Loucy (cell line): Measurements from ENCODE around the gene SYMPK.

Source experiments
- H2AFZ ChIP-seq: fragments of 200-600 bp; sonication (generic); 2 replicates; pipeline ENCODE4 v1.6.0; 2016; ENCODE audit warnings: antibody characterized with exemption, mild to moderate bottlenecking, low read length, moderate library complexity
- H3F3A ChIP-seq: fragments of 200-600 bp; 2 replicates; pipeline ENCODE4 v1.6.0; 2016; ENCODE audit warnings: antibody characterized with exemption, low read depth, mild to moderate bottlenecking
- H3K27me3 ChIP-seq: fragments of 200-600 bp; sonication (generic); 2 replicates; pipeline ENCODE4 v1.6.1; 2014; ENCODE audit warnings: low read length, mild to moderate bottlenecking; ENCODE audit not compliant: insufficient read depth, poor library complexity, severe bottlenecking
- H3K36me3 ChIP-seq: fragments of 200-600 bp; sonication (generic); 2 replicates; pipeline ENCODE4 v1.6.1; 2016; ENCODE audit warnings: low read length; ENCODE audit not compliant: insufficient read depth
- H3K4me1 ChIP-seq: fragments of 200-600 bp; sonication (generic); 2 replicates; pipeline ENCODE4 v1.5.1; 2014; ENCODE audit warnings: low read length, mild to moderate bottlenecking; ENCODE audit not compliant: insufficient read depth, poor library complexity, severe bottlenecking
- H3K4me2 ChIP-seq: fragments of 200-600 bp; sonication (generic); 2 replicates; pipeline ENCODE4 v1.6.0; 2014; ENCODE audit warnings: antibody characterized with exemption, low read length, low read depth, mild to moderate bottlenecking; ENCODE audit not compliant: poor library complexity, severe bottlenecking
- H3K4me3 ChIP-seq: fragments of 200-600 bp; sonication (generic); 2 replicates; pipeline ENCODE4 v1.5.1; 2014; ENCODE audit warnings: low read length, mild to moderate bottlenecking, mixed read lengths; ENCODE audit not compliant: poor library complexity, severe bottlenecking
- H3K79me2 ChIP-seq: fragments of 200-600 bp; sonication (generic); 2 replicates; pipeline ENCODE4 v1.6.1; 2014; ENCODE audit warnings: low read length; ENCODE audit not compliant: insufficient read depth
- H3K9ac ChIP-seq: fragments of 200-600 bp; sonication (generic); 2 replicates; pipeline ENCODE4 v1.6.0; 2014; ENCODE audit warnings: mild to moderate bottlenecking, low read depth, low read length, moderate library complexity; ENCODE audit not compliant: poor library complexity, severe bottlenecking
- H3K9me2 ChIP-seq: fragments of 200-600 bp; sonication (generic); replicated peaks from 2 replicates; pipeline ENCODE4 v1.6.1; 2016; ENCODE audit warnings: low read depth, low read length, mixed read lengths
- H3K9me3 ChIP-seq: fragments of 200-600 bp; sonication (generic); 2 replicates; pipeline ENCODE4 v1.6.1; 2014; ENCODE audit warnings: mild to moderate bottlenecking, antibody characterized with exemption, low read length, low read depth; ENCODE audit not compliant: insufficient read depth
- H4K20me1 ChIP-seq: fragments of 200-600 bp; sonication (generic); 2 replicates; pipeline ENCODE4 v1.6.0; 2014; ENCODE audit warnings: antibody characterized with exemption, low read length, mild to moderate bottlenecking; ENCODE audit not compliant: insufficient read depth, poor library complexity, severe bottlenecking
- EZH2phosphoT487 ChIP-seq: fragments of 200-600 bp; IDR thresholded peaks from 2 replicates; pipeline ENCODE4 v1.6.1; 2018; ENCODE audit warnings: antibody characterized with exemption, mild to moderate bottlenecking, moderate library complexity, borderline replicate concordance
- TF ChIP-seq, protein P1 (sequence below): fragments of 200-600 bp; sonication (generic); conservative IDR thresholded peaks from 2 replicates; pipeline ENCODE4 v1.5.1; 2014; ENCODE audit warnings: mild to moderate bottlenecking, antibody characterized with exemption, low read length

Gene SYMPK

DNA sequence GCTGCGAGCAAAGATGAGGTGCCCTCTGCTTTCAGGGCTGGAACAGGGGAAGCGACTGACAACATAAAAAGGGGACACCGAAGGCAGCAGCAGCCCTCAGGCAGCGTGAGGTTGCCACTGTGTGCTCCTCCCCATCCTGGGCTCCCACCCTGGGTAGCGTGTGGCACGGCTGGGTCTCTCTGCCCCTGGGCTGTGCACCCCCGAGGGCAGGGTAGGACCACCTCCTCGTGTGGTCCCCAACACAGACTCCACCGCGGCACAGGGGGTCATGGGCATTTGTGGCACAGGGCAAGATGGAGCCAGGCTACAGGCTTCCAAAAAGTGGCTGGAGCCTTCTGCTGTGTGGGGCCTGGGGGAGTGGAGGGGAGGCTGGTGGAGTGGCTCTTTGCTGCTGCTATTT lies 41.4 kb downstream of the SYMPK start:
- Histone ChIP-seq H3K9ac (no peak overlapping the region), H2AFZ (no peak overlapping the region), H3F3A (no peaks in the 10 kb centered on the region), H3K27me3 (no peaks in the 10 kb centered on the region), H3K36me3 (peaks cover 42% of the 10 kb centered on the region; the same call in 1 of the 2 replicates), H3K4me1 (no peaks in the 10 kb centered on the region), H3K4me2 (no peak overlapping the region), H3K9me2 (no peaks in the 10 kb centered on the region), H3K79me2 (no peaks in the 10 kb centered on the region), H3K4me3 (no peak overlapping the region), H4K20me1 (peaks cover 2% of the 10 kb centered on the region), H3K9me3 (no peaks in the 10 kb centered on the region)
- no peak for TF ChIP-seq EZH2phosphoT487
- TF ChIP-seq, protein P1, sequence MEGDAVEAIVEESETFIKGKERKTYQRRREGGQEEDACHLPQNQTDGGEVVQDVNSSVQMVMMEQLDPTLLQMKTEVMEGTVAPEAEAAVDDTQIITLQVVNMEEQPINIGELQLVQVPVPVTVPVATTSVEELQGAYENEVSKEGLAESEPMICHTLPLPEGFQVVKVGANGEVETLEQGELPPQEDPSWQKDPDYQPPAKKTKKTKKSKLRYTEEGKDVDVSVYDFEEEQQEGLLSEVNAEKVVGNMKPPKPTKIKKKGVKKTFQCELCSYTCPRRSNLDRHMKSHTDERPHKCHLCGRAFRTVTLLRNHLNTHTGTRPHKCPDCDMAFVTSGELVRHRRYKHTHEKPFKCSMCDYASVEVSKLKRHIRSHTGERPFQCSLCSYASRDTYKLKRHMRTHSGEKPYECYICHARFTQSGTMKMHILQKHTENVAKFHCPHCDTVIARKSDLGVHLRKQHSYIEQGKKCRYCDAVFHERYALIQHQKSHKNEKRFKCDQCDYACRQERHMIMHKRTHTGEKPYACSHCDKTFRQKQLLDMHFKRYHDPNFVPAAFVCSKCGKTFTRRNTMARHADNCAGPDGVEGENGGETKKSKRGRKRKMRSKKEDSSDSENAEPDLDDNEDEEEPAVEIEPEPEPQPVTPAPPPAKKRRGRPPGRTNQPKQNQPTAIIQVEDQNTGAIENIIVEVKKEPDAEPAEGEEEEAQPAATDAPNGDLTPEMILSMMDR, result no peak

DNA sequence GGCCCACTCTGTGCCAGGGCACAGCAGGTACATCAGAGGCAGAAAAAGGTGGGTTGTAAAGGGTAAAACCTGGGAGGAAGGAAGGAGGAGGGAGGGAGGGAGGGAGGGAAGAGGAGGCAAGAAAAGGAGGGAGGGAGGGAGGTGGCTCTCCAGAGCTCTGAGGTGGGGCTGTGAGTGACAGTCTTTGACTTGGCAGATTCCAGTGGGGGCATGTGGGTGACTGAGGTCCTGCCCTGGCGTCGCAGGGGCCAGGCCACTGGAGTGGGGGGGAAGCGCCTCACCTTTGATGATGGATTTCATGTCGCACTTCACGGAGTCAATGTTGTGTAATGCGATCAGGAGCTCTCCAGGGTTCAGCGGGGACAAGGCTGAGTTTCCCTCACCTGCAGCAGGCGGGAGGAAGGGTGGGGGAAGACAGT lies 41.8 kb downstream of the SYMPK start:
- TF ChIP-seq EZH2phosphoT487, result no peak
- TF ChIP-seq, protein P1, result no peak
- Histone ChIP-seq H3K36me3 (peaks cover 38% of the 10 kb centered on the region; the same call in 1 of the 2 replicates), H3K4me1 (no peaks in the 10 kb centered on the region)

DNA sequence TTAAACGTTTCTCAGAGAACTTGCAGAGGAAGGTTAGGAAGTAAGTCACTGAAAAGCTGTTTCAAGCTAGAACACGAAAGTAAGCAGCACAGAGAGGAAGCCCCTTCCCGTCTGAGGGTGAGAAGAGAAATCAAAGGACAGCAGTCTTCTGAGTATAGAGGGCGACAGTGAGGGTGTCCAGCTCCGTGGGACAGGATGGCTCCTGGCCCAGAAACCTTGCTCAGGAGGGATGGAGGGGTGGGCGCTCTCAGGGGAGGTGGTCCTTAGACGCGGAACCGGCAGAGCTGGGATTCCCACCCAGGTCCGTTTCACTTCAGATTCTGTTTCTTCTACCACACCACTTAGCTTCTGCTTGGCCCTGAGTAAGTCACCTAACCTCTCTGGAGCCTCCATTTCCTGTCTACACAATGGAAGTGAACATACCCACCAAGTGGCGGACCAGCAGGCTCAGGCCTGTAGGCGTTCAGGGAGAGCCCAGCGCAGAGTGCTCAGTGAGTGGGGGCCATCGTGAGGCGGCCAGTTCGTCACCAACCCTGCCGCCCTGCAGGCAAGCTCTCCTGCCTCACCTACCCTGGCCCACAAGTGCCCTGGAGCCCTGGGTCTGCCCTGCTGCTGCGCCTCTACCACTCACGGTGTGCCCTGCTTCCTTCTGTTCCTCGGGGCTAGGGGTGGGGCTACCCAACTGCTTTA lies 42.4 kb downstream of the SYMPK start:
- Histone ChIP-seq H3K9me3 (no peaks in the 10 kb centered on the region), H4K20me1 (peaks cover 2% of the 10 kb centered on the region), H3K9me2 (no peaks in the 10 kb centered on the region), H3K36me3 (peaks cover 32% of the 10 kb centered on the region; the same call in 1 of the 2 replicates), H3K9ac (no peak overlapping the region), H3K4me3 (no peak overlapping the region), H3K4me1 (no peaks in the 10 kb centered on the region), H3K4me2 (no peak overlapping the region), H2AFZ (no peak overlapping the region), H3F3A (no peaks in the 10 kb centered on the region), H3K79me2 (no peaks in the 10 kb centered on the region), H3K27me3 (no peaks in the 10 kb centered on the region)
- TF ChIP-seq, protein P1, result no peak
- TF ChIP-seq EZH2phosphoT487, result no peak

More for the DNA sequence above, 41.8 kb downstream of the SYMPK start:
- Histone ChIP-seq H3K4me2 (no peak overlapping the region), H4K20me1 (peaks cover 2% of the 10 kb centered on the region), H3K9me3 (no peaks in the 10 kb centered on the region), H2AFZ (no peak overlapping the region), H3K9me2 (no peaks in the 10 kb centered on the region), H3K9ac (no peak overlapping the region), H3F3A (no peaks in the 10 kb centered on the region), H3K79me2 (no peaks in the 10 kb centered on the region), H3K27me3 (no peaks in the 10 kb centered on the region), H3K4me3 (no peak overlapping the region)
